ENCODE results near the gene SLC6A8.

DNA sequence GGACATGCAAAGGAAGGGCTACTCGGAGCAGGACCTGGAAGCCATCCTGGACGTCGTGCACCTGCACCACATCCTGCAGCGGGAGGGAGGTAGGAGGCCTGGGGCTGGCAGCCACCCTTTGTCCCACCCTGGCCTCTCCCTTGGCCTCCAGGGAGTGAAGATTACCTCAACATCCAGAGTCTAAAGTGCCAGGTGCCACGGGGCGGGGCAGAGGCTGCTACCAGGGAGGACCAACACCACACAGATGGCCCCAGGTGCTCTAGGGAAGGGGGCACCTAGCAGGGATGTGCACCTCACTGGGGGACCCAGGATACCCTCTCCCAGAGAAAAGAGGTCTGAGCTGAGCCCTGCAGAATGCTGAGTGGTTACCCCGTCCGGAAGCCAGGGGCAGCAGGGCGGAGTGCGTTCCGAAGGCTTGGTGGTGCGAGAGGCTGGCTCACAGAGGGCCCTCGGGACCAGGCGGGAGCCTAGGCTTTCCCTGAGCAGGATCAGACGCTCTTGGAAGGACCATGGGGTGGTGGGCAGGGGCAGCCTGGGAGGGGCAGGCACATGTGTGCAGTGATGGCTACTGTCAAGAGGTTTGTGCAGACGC is 53.0 kb downstream of the SLC6A8 start:
- TF ChIP-seq, protein P1, sequence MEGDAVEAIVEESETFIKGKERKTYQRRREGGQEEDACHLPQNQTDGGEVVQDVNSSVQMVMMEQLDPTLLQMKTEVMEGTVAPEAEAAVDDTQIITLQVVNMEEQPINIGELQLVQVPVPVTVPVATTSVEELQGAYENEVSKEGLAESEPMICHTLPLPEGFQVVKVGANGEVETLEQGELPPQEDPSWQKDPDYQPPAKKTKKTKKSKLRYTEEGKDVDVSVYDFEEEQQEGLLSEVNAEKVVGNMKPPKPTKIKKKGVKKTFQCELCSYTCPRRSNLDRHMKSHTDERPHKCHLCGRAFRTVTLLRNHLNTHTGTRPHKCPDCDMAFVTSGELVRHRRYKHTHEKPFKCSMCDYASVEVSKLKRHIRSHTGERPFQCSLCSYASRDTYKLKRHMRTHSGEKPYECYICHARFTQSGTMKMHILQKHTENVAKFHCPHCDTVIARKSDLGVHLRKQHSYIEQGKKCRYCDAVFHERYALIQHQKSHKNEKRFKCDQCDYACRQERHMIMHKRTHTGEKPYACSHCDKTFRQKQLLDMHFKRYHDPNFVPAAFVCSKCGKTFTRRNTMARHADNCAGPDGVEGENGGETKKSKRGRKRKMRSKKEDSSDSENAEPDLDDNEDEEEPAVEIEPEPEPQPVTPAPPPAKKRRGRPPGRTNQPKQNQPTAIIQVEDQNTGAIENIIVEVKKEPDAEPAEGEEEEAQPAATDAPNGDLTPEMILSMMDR (conservative IDR thresholded peaks at IDR 0.05; ENCODE audit: low read depth, low read length) = no peak
- no peak for TF ChIP-seq EZH2 (IDR thresholded peaks at IDR 0.05; ENCODE audit: borderline replicate concordance, low read depth, low read length, poor library complexity, severe bottlenecking)

All from A673 (cell line).